GM23248 (cell line): ENCODE data around the gene MYG1. TPM values are rescaled to one million over a fixed set of nuclear protein-coding genes. Genes with fewer than 3 reads are reported as not detected.

Source experiments
- DNase-seq: peaks from one replicate; pipeline ENCODE4 v3.0.0-alpha.2; 2015
- H2AFZ ChIP-seq: fragments of 200-600 bp; sonication (generic); 2 replicates; pipeline ENCODE4 v1.6.1; 2016; ENCODE audit warnings: antibody characterized with exemption
- H3F3A ChIP-seq: fragments of 200-600 bp; sonication (generic); 2 replicates; pipeline ENCODE4 v1.6.1; 2016; ENCODE audit warnings: mild to moderate bottlenecking, antibody characterized with exemption, mixed run types; ENCODE audit not compliant: insufficient read depth
- H3K27ac ChIP-seq: fragments of 200-600 bp; sonication (generic); 2 replicates; pipeline ENCODE4 v1.5.1; 2016; ENCODE audit warnings: mild to moderate bottlenecking
- H3K27me3 ChIP-seq: fragments of 200-600 bp; sonication (generic); replicated peaks from 2 replicates; pipeline ENCODE4 v1.6.1; 2016; ENCODE audit warnings: mild to moderate bottlenecking; ENCODE audit not compliant: insufficient read depth
- H3K36me3 ChIP-seq: fragments of 200-600 bp; sonication (generic); 2 replicates; pipeline ENCODE4 v1.6.1; 2016; ENCODE audit warnings: low read depth, mild to moderate bottlenecking
- H3K4me1 ChIP-seq: fragments of 200-600 bp; sonication (generic); 2 replicates; pipeline ENCODE4 v1.6.1; 2016; ENCODE audit warnings: mild to moderate bottlenecking; ENCODE audit not compliant: insufficient read depth
- H3K4me2 ChIP-seq: fragments of 200-600 bp; sonication (generic); one replicate; pipeline ENCODE4 v1.6.1; 2016; ENCODE audit warnings: mild to moderate bottlenecking; ENCODE audit not compliant: unreplicated experiment
- H3K4me3 ChIP-seq: fragments of 200-600 bp; sonication (generic); 2 replicates; pipeline ENCODE4 v1.5.1; 2016; ENCODE audit warnings: mild to moderate bottlenecking
- H3K79me2 ChIP-seq: fragments of 200-600 bp; sonication (generic); 2 replicates; pipeline ENCODE4 v1.6.1; 2016; ENCODE audit warnings: mild to moderate bottlenecking; ENCODE audit not compliant: insufficient read depth
- H3K9ac ChIP-seq: fragments of 200-600 bp; sonication (generic); 2 replicates; pipeline ENCODE4 v1.6.1; 2016; ENCODE audit warnings: mild to moderate bottlenecking
- H3K9me2 ChIP-seq: fragments of 200-600 bp; sonication (generic); 2 replicates; pipeline ENCODE4 v1.6.1; 2016; ENCODE audit warnings: mixed run types, mild to moderate bottlenecking, moderate library complexity; ENCODE audit not compliant: insufficient read depth
- H3K9me3 ChIP-seq: fragments of 200-600 bp; sonication (generic); one replicate; pipeline ENCODE4 v1.6.1; 2017; ENCODE audit warnings: low read depth
- H4K20me1 ChIP-seq: fragments of 200-600 bp; sonication (generic); 2 replicates; pipeline ENCODE4 v1.6.0; 2016; ENCODE audit not compliant: insufficient read depth
- EZH2 ChIP-seq: fragments of 200-600 bp; sonication (generic); IDR thresholded peaks from 2 replicates; pipeline ENCODE4 v1.6.1; 2018; ENCODE audit warnings: antibody characterized with exemption, mild to moderate bottlenecking; ENCODE audit not compliant: insufficient read depth, poor library complexity, severe bottlenecking
- EZH2phosphoT487 ChIP-seq: fragments of 200-600 bp; sonication (generic); IDR thresholded peaks from 2 replicates; pipeline ENCODE4 v1.6.1; 2018; ENCODE audit warnings: antibody characterized with exemption, moderate library complexity, mild to moderate bottlenecking, low read depth; ENCODE audit not compliant: insufficient read depth
- WGBS, 2 experiments: methylation state at CpG; one replicate each; pipeline ENCODE4 v1.1.6; 2015 to 2017; ENCODE audit warnings: low lambda C conversion rate in 2 of 2, low coverage in 1 of 2; ENCODE audit errors: missing lambda C conversion rate in 2 of 2; 5-methylcytosine and 5-hydroxymethylcytosine counted together
- in situ Hi-C: fragments of 300-500 bp; cut with MboI; formaldehyde crosslinking; loops from 2 replicates; pipeline ENCODE4 v1.15.0; 2020
- polyA plus RNA-seq: library from polyadenylated mRNA; unstranded; fragments of >200 nt; fragmentation: Nextera tagmentation; extraction: Ambion mirVana; gene quantifications from 2 replicates; pipeline ENCODE4 v1.2.1, GENCODE V29; 2016
- total RNA-seq: library from RNA; depleted of rRNA; stranded (reverse); fragments of >200 nt; shearing (Covaris generic); gene quantifications from 2 replicates; pipeline ENCODE4 v1.2.3, GENCODE V29; 2014

MYG1 gene
- total and polyA plus RNA-seq, 2 experiments from 2014 or later: 39.6 to 47.8 TPM

- H3K4me3 ChIP-seq: no peak overlapping the region
- H3K4me1 ChIP-seq: peaks cover 19% of the 10 kb centered on the region
- 100% methylated on average over 1 of the region's 1 CpG for WGBS, 2 experiments
- no peak for DNase-seq
- no peak overlapping the region for H2AFZ ChIP-seq
- no peak overlapping the region for H3K27ac ChIP-seq
- H3K9me2 ChIP-seq: no peaks in the 10 kb centered on the region
- peaks cover 15% of the 10 kb centered on the region for H3F3A ChIP-seq
- H3K27me3 ChIP-seq: no peaks in the 10 kb centered on the region
- H3K9me3 ChIP-seq: no peaks in the 10 kb centered on the region
- H3K4me2 ChIP-seq: no peak overlapping the region
- no peaks in the 10 kb centered on the region for H3K36me3 ChIP-seq
- in situ Hi-C loops: no loop called here
- TF ChIP-seq EZH2phosphoT487: no peak
- no peak for TF ChIP-seq EZH2
- H4K20me1 ChIP-seq: no peaks in the 10 kb centered on the region
- H3K9ac ChIP-seq: no peak overlapping the region
- H3K79me2 ChIP-seq: peaks cover 37% of the 10 kb centered on the region
Measured at GRCh38 chr12:53254816-53255545, 44.5 kb upstream of the MYG1 start.

GRCh38 chr12:53255996-53256395 is 43.5 kb upstream of the MYG1 start:
- no peak overlapping the region for H3K4me3 ChIP-seq
- peaks cover 37% of the 10 kb centered on the region for H3K79me2 ChIP-seq
- H3K36me3 ChIP-seq: no peaks in the 10 kb centered on the region
- no peak overlapping the region for H2AFZ ChIP-seq
- no peaks in the 10 kb centered on the region for H4K20me1 ChIP-seq
- H3K4me1 ChIP-seq: peaks cover 14% of the 10 kb centered on the region
- H3F3A ChIP-seq: peaks cover 7% of the 10 kb centered on the region
- no peak overlapping the region for H3K27ac ChIP-seq
- H3K9me3 ChIP-seq: no peaks in the 10 kb centered on the region
- no peak for DNase-seq
- no peak overlapping the region for H3K4me2 ChIP-seq
- TF ChIP-seq EZH2: no peak
- no peak for TF ChIP-seq EZH2phosphoT487
- WGBS, 2 experiments: 88 to 90% methylated on average over 3 of the region's 3 CpGs
- H3K9ac ChIP-seq: no peak overlapping the region
- in situ Hi-C loops: no loop called here
- H3K27me3 ChIP-seq: no peaks in the 10 kb centered on the region
- no peaks in the 10 kb centered on the region for H3K9me2 ChIP-seq

- WGBS, 2 experiments: 46 to 52% methylated on average over 7 of the region's 7 CpGs
- TF ChIP-seq EZH2 (no peak), EZH2phosphoT487 (no peak)
- Histone ChIP-seq H3F3A (no peaks in the 10 kb centered on the region), H3K9ac (no peak overlapping the region), H3K79me2 (peaks cover 20% of the 10 kb centered on the region), H3K36me3 (no peaks in the 10 kb centered on the region), H3K27ac (no peak overlapping the region), H3K4me1 (no peaks in the 10 kb centered on the region), H3K9me2 (no peaks in the 10 kb centered on the region), H3K4me3 (no peak overlapping the region), H3K4me2 (no peak overlapping the region), H4K20me1 (no peaks in the 10 kb centered on the region), H2AFZ (no peak overlapping the region), H3K9me3 (no peaks in the 10 kb centered on the region), H3K27me3 (no peaks in the 10 kb centered on the region)
- in situ Hi-C loops: no loop called here
- no peak for DNase-seq
Measured at GRCh38 chr12:53258541-53259539, 40.7 kb upstream of the MYG1 start.

- Histone ChIP-seq H3F3A (no peaks in the 10 kb centered on the region), H3K4me2 (no peak overlapping the region), H3K4me1 (no peaks in the 10 kb centered on the region), H4K20me1 (no peaks in the 10 kb centered on the region), H3K36me3 (no peaks in the 10 kb centered on the region), H3K27me3 (no peaks in the 10 kb centered on the region), H3K9me2 (no peaks in the 10 kb centered on the region), H3K79me2 (peaks cover 9% of the 10 kb centered on the region), H3K27ac (no peak overlapping the region), H3K9me3 (no peaks in the 10 kb centered on the region), H2AFZ (no peak overlapping the region), H3K9ac (no peak overlapping the region), H3K4me3 (no peak overlapping the region)
- TF ChIP-seq EZH2: no peak
- TF ChIP-seq EZH2phosphoT487: no peak
- no peak for DNase-seq
- WGBS, 2 experiments: 77 to 79% methylated on average over 6 of the region's 6 CpGs
- in situ Hi-C loops: no loop called here
Measured at GRCh38 chr12:53259891-53260290, 39.6 kb upstream of the MYG1 start.
